ENCODE data around the gene DAPK2. TPM values are rescaled to one million over a fixed set of nuclear protein-coding genes. Genes with fewer than 3 reads are reported as not detected.

DAPK2 gene
- total and polyA plus RNA-seq, 7 experiments from 2014 or later, result 0.46 to 9.3 (median 4.2) TPM; not detected in 3

DNA sequence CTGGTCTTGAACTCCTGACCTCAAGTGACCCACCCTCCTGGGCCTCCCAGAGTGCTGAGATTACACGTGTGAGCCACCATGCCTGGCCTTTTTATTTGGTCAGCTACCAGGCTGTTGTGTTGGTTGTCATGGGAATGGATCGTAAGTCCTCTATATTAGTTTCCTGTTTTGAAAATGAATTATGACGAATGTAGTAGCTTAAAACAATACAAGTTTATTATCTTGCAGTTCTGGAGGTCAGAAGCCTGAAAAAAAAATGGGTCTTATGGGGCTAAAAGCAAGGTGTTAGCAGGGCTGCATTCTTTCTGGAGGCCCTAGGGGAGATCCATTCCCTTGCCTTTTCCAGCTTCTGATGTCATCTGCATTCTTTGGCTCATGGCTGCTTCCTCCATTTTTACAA, 187.4 kb downstream of the DAPK2 start:
- H3K36me3 Mint-ChIP-seq, result no peaks in the 10 kb centered on the region
- DNase-seq (peak in 4 of 9 donors; percentile 6 to 47 (median 34)), ATAC-seq (peak; percentile 23)
- Histone ChIP-seq H3K27me3 (ENCODE audit: control insufficient read depth in 2 of 2, insufficient read depth in 2 of 2, low read length in 2 of 2) (no peaks in the 10 kb centered on the region), H3K27ac (ENCODE audit: low read depth, low read length) (peak overlapping the region; percentile 76), H3K4me3 (ENCODE audit: low read length) (no peak overlapping the region), H3K36me3 (ENCODE audit: control insufficient read depth in 2 of 3, insufficient read depth in 3 of 3, low read length in 3 of 3) (no peaks in the 10 kb centered on the region), H3K4me1 (ENCODE audit: control insufficient read depth in 2 of 2, insufficient read depth in 2 of 2, low read length in 2 of 2) (peaks cover 7 to 42% of the 10 kb centered on the region in 2 donors), H3K9me3 (ENCODE audit: control insufficient read depth in 2 of 3, low read length in 3 of 3) (no peaks in the 10 kb centered on the region)
- no peaks in the 10 kb centered on the region for H3K27me3 Mint-ChIP-seq
- intact Hi-C loops (cut with micrococcal nuclease), result no loop called here
- H3K9me3 Mint-ChIP-seq, result peaks cover 0 to 4% (median 0%) of the 10 kb centered on the region in 11 donors
- H3K4me3 Mint-ChIP-seq, result peak overlapping the region in 6 of 10 donors; percentile 46 to 85 (median 69)
- H3K27ac Mint-ChIP-seq, result peak overlapping the region; percentile 40 to 99 (median 97)
- CTCF ChIA-PET, result interaction anchor here (0.6 to 4.0 kb wide), 5 partner anchors 9 to 83 kb away, joined by 3 to 15 read pairs (median 4); no protein-coding TSS in a partner anchor
- peaks cover 29 to 77% (median 73%) of the 10 kb centered on the region in 7 donors for H3K4me1 Mint-ChIP-seq
- POLR2A ChIA-PET, result interaction anchor here (0.9 to 2.9 kb wide), 6 partner anchors 19 to 34 kb away, joined by 3 to 14 read pairs (median 4); partner anchors contain the start of gene HERC1

GRCh38 chr15:63858448-63858847, 187.8 kb downstream of the DAPK2 start:
- intact Hi-C loops (cut with micrococcal nuclease), result no loop called here
- H3K9me3 Mint-ChIP-seq, result peaks cover 0 to 4% (median 0%) of the 10 kb centered on the region in 11 donors
- no peak for ATAC-seq
- Histone ChIP-seq H3K4me3 (ENCODE audit: low read length) (no peak overlapping the region), H3K9me3 (ENCODE audit: control insufficient read depth in 2 of 3, low read length in 3 of 3) (no peaks in the 10 kb centered on the region), H3K4me1 (ENCODE audit: control insufficient read depth in 2 of 2, insufficient read depth in 2 of 2, low read length in 2 of 2) (peaks cover 7 to 42% of the 10 kb centered on the region in 2 donors), H3K36me3 (ENCODE audit: control insufficient read depth in 2 of 3, insufficient read depth in 3 of 3, low read length in 3 of 3) (no peaks in the 10 kb centered on the region), H3K27me3 (ENCODE audit: control insufficient read depth in 2 of 2, insufficient read depth in 2 of 2, low read length in 2 of 2) (no peaks in the 10 kb centered on the region), H3K27ac (ENCODE audit: low read depth, low read length) (peak overlapping the region; percentile 76)
- H3K4me3 Mint-ChIP-seq, result peak overlapping the region in 4 of 10 donors; percentile 46 to 85 (median 64)
- no peaks in the 10 kb centered on the region for H3K36me3 Mint-ChIP-seq
- POLR2A ChIA-PET, result interaction anchor here (0.9 to 2.9 kb wide), 6 partner anchors 18 to 35 kb away, joined by 3 to 14 read pairs (median 4); partner anchors contain the start of gene HERC1
- H3K27me3 Mint-ChIP-seq, result no peaks in the 10 kb centered on the region
- H3K4me1 Mint-ChIP-seq, result peaks cover 29 to 74% (median 71%) of the 10 kb centered on the region in 7 donors
- no peak for DNase-seq
- peak overlapping the region; percentile 40 to 99 (median 97) for H3K27ac Mint-ChIP-seq
- CTCF ChIA-PET, result interaction anchor here (0.6 to 4.0 kb wide), 5 partner anchors 8 to 83 kb away, joined by 3 to 15 read pairs (median 4); no protein-coding TSS in a partner anchor

DNA sequence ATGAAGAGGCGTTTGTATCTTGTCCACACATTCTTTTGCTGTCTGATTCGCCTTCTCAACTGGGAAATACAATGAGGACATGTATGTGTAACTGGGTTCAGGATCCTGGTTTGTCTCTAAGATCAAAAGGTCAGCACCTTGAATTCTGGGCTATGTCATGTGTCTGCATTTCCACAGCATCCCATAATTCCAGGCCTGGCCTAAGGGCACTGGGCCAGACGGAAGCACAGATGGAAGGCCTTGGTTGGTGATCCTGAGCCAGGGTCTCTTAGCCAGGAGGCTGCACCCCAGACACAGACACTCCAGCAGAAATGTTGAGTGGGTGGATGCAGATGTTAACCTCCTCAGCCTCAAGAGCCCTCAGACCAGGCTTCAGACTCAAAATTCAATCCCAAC, 188.8 kb downstream of the DAPK2 start:
- Histone ChIP-seq H3K9me3 (ENCODE audit: control insufficient read depth in 2 of 3, low read length in 3 of 3) (no peaks in the 10 kb centered on the region), H3K4me3 (ENCODE audit: low read length) (no peak overlapping the region), H3K4me1 (ENCODE audit: control insufficient read depth in 2 of 2, insufficient read depth in 2 of 2, low read length in 2 of 2) (peaks cover 7 to 42% of the 10 kb centered on the region in 2 donors), H3K36me3 (ENCODE audit: control insufficient read depth in 2 of 3, insufficient read depth in 3 of 3, low read length in 3 of 3) (no peaks in the 10 kb centered on the region), H3K27ac (ENCODE audit: low read depth, low read length) (no peak overlapping the region), H3K27me3 (ENCODE audit: control insufficient read depth in 2 of 2, insufficient read depth in 2 of 2, low read length in 2 of 2) (no peaks in the 10 kb centered on the region)
- ChIA-PET CTCF (no interaction called here), POLR2A (interaction anchor here (1.1 to 1.7 kb wide), 2 partner anchors 15 to 24 kb away, joined by 4 to 12 read pairs; partner anchors contain the start of gene HERC1)
- H3K36me3 Mint-ChIP-seq, result no peaks in the 10 kb centered on the region
- H3K27me3 Mint-ChIP-seq, result no peaks in the 10 kb centered on the region
- intact Hi-C loops (cut with micrococcal nuclease), result no loop called here
- H3K27ac Mint-ChIP-seq, result peak overlapping the region in 7 of 9 donors; percentile 91 to 99 (median 97)
- peaks cover 29 to 68% (median 66%) of the 10 kb centered on the region in 7 donors for H3K4me1 Mint-ChIP-seq
- peak overlapping the region in 2 of 10 donors; percentile 29 to 40 for H3K4me3 Mint-ChIP-seq
- no peak for ATAC-seq
- DNase-seq, result no peak
- H3K9me3 Mint-ChIP-seq, result peaks cover 0 to 4% (median 0%) of the 10 kb centered on the region in 11 donors

Small RNA genes within 50 kb of the gene (microRNA-seq; reads per million reads assigned to microRNA genes)
- gene MIR422A (ENCODE audit: borderline microRNAs expressed), result not detected

Other genes with a start within 250 kb of the DAPK2 start
- gene HERC1, start 212.5 kb downstream of the DAPK2 start, total RNA-seq, result 100 to 1,000 TPM; 121 to 244 (median 172) TPM
- 10 to 100 TPM; 37.8 to 45.7 TPM for gene HERC1, start 212.5 kb downstream of the DAPK2 start, polyA plus RNA-seq
- gene CIAO2A, start 47.4 kb upstream of the DAPK2 start, total RNA-seq, result 10 to 100 TPM; 19.2 to 66.8 (median 28.0) TPM
- 10 to 100 TPM; 52.8 to 92.1 TPM for gene CIAO2A, start 47.4 kb upstream of the DAPK2 start, polyA plus RNA-seq
- 100 to 1,000 TPM; 117 to 161 (median 153) TPM for gene SNX1, start 49.5 kb upstream of the DAPK2 start, total RNA-seq
- gene SNX1, start 49.5 kb upstream of the DAPK2 start, polyA plus RNA-seq, result 10 to 100 TPM; 61.3 to 84.4 TPM
- 1 to 10 TPM in 3 of 5 experiments, under 1 TPM in 2; 0.19 to 1.6 (median 1.2) TPM for gene SNX22, start 105.2 kb upstream of the DAPK2 start, total RNA-seq
- under 1 TPM; 0.87 to 0.93 TPM for gene SNX22, start 105.2 kb upstream of the DAPK2 start, polyA plus RNA-seq
- 100 to 1,000 TPM; 160 to 530 (median 184) TPM for gene PPIB, start 116.5 kb upstream of the DAPK2 start, total RNA-seq
- gene PPIB, start 116.5 kb upstream of the DAPK2 start, polyA plus RNA-seq, result 100 to 1,000 TPM; 476 to 557 TPM

Data from naive thymus-derived CD4-positive, alpha-beta T cell (primary cell).